Measurements from ENCODE around the gene TMEM92. TPM values are rescaled to one million over a fixed set of nuclear protein-coding genes. Genes with fewer than 3 reads are reported as not detected.
A peak's percentile ranks its signal among the peaks of the same experiment; 100 is the strongest.

Gene TMEM92
- total RNA-seq, result not detected
- not detected for polyA plus RNA-seq
- long read RNA-seq, donor 1, result 0 reads
- long read RNA-seq, donor 2, result 0 reads
- long read RNA-seq, donor 3, result 0 reads
- long read RNA-seq, donor 4, result 0 reads

GRCh38 chr17:50274142-50274896 is at the start of gene TMEM92:
Gene TMEM92, plus strand, starts transcription at chr17:50274466. Its CDS starts 36 bp downstream, at chr17:50274502.
- DNase-seq (no peak), ATAC-seq (no peak)
- intact Hi-C loops (cut with DNase I), result loop anchor here in 2 of 4 donors (5.0 kb wide), 1 partner anchor 72 kb away; the partner anchor contains the start of gene COL1A1 (in 2 of the 2)
- Histone ChIP-seq H3K27me3 (ENCODE audit: control insufficient read depth, insufficient read depth) (no peaks in the 10 kb centered on the region), H3K4me3 (ENCODE audit: low read length) (peak within 1 kb of the TSS; percentile 51), H3K9me3 (ENCODE audit: control insufficient read depth, low read length) (no peaks in the 10 kb centered on the region), H3K27ac (ENCODE audit: low read length) (no peak within 1 kb of the TSS), H3K4me1 (ENCODE audit: control insufficient read depth, insufficient read depth, low read length) (no peaks in the 10 kb centered on the region)
- 32% methylated on average over 23 of the region's 23 CpGs for WGBS

GRCh38 chr17:50225701-50226240 is 48.5 kb upstream of the TMEM92 start:
- Histone ChIP-seq H3K27ac (ENCODE audit: low read length) (no peak overlapping the region), H3K9me3 (ENCODE audit: control insufficient read depth, low read length) (no peaks in the 10 kb centered on the region), H3K27me3 (ENCODE audit: control insufficient read depth, insufficient read depth) (no peaks in the 10 kb centered on the region), H3K4me3 (ENCODE audit: low read length) (no peak overlapping the region), H3K4me1 (ENCODE audit: control insufficient read depth, insufficient read depth, low read length) (peaks cover 5% of the 10 kb centered on the region)
- DNase-seq (no peak), ATAC-seq (no peak)
- intact Hi-C loops (cut with DNase I), result no loop called here
- 75% methylated on average over 3 of the region's 3 CpGs for WGBS

GRCh38 chr17:50234581-50234980 is 39.7 kb upstream of the TMEM92 start:
- H3K4me1 ChIP-seq (ENCODE audit: control insufficient read depth, insufficient read depth, low read length), result no peaks in the 10 kb centered on the region
- H3K9me3 ChIP-seq (ENCODE audit: control insufficient read depth, low read length), result no peaks in the 10 kb centered on the region
- no peak overlapping the region for H3K27ac ChIP-seq (ENCODE audit: low read length)
- H3K27me3 ChIP-seq (ENCODE audit: control insufficient read depth, insufficient read depth), result no peaks in the 10 kb centered on the region
- DNase-seq, result no peak
- intact Hi-C loops (cut with DNase I), result no loop called here
- ATAC-seq, result no peak
- no peak overlapping the region for H3K4me3 ChIP-seq (ENCODE audit: low read length)

- Histone ChIP-seq H3K4me1 (ENCODE audit: control insufficient read depth, insufficient read depth, low read length) (no peaks in the 10 kb centered on the region), H3K27ac (ENCODE audit: low read length) (no peak overlapping the region), H3K9me3 (ENCODE audit: control insufficient read depth, low read length) (no peaks in the 10 kb centered on the region), H3K27me3 (ENCODE audit: control insufficient read depth, insufficient read depth) (no peaks in the 10 kb centered on the region), H3K4me3 (ENCODE audit: low read length) (no peak overlapping the region)
- DNase-seq (no peak), ATAC-seq (no peak)
- WGBS, result 34% methylated on average over 2 of the region's 2 CpGs
- intact Hi-C loops (cut with DNase I), result no loop called here
Observed at GRCh38 chr17:50237901-50238300, 36.4 kb upstream of the TMEM92 start.

GRCh38 chr17:50238601-50239280 is 35.5 kb upstream of the TMEM92 start:
- Histone ChIP-seq H3K27ac (ENCODE audit: low read length) (no peak overlapping the region), H3K9me3 (ENCODE audit: control insufficient read depth, low read length) (no peaks in the 10 kb centered on the region), H3K27me3 (ENCODE audit: control insufficient read depth, insufficient read depth) (no peaks in the 10 kb centered on the region), H3K4me1 (ENCODE audit: control insufficient read depth, insufficient read depth, low read length) (no peaks in the 10 kb centered on the region), H3K4me3 (ENCODE audit: low read length) (no peak overlapping the region)
- 40% methylated on average over 9 of the region's 9 CpGs for WGBS
- ATAC-seq (no peak), DNase-seq (no peak)
- intact Hi-C loops (cut with DNase I), result no loop called here

GRCh38 chr17:50239937-50240336 is 34.3 kb upstream of the TMEM92 start:
- 34% methylated on average over 4 of the region's 4 CpGs for WGBS
- H3K27me3 ChIP-seq (ENCODE audit: control insufficient read depth, insufficient read depth), result no peaks in the 10 kb centered on the region
- intact Hi-C loops (cut with DNase I), result no loop called here
- DNase-seq, result no peak
- no peak overlapping the region for H3K4me3 ChIP-seq (ENCODE audit: low read length)
- peak; percentile 37 to 56 for ATAC-seq
- H3K4me1 ChIP-seq (ENCODE audit: control insufficient read depth, insufficient read depth, low read length), result no peaks in the 10 kb centered on the region
- no peaks in the 10 kb centered on the region for H3K9me3 ChIP-seq (ENCODE audit: control insufficient read depth, low read length)
- no peak overlapping the region for H3K27ac ChIP-seq (ENCODE audit: low read length)

GRCh38 chr17:50240851-50241250 is 33.4 kb upstream of the TMEM92 start:
- no peak for ATAC-seq
- 89% methylated on average over 1 of the region's 1 CpG for WGBS
- Histone ChIP-seq H3K27me3 (ENCODE audit: control insufficient read depth, insufficient read depth) (no peaks in the 10 kb centered on the region), H3K9me3 (ENCODE audit: control insufficient read depth, low read length) (no peaks in the 10 kb centered on the region), H3K4me3 (ENCODE audit: low read length) (no peak overlapping the region), H3K27ac (ENCODE audit: low read length) (no peak overlapping the region), H3K4me1 (ENCODE audit: control insufficient read depth, insufficient read depth, low read length) (no peaks in the 10 kb centered on the region)
- intact Hi-C loops (cut with DNase I), result no loop called here
- no peak for DNase-seq

- H3K4me3 ChIP-seq (ENCODE audit: low read length), result no peak overlapping the region
- intact Hi-C loops (cut with DNase I), result no loop called here
- ATAC-seq (no peak), DNase-seq (no peak)
- WGBS, result 79% methylated on average over 5 of the region's 5 CpGs
- H3K27ac ChIP-seq (ENCODE audit: low read length), result no peak overlapping the region
- no peaks in the 10 kb centered on the region for H3K4me1 ChIP-seq (ENCODE audit: control insufficient read depth, insufficient read depth, low read length)
- H3K9me3 ChIP-seq (ENCODE audit: control insufficient read depth, low read length), result no peaks in the 10 kb centered on the region
- H3K27me3 ChIP-seq (ENCODE audit: control insufficient read depth, insufficient read depth), result no peaks in the 10 kb centered on the region
Observed at GRCh38 chr17:50241431-50241830, 32.8 kb upstream of the TMEM92 start.

GRCh38 chr17:50244771-50245170 is 29.5 kb upstream of the TMEM92 start:
- 85% methylated on average over 6 of the region's 6 CpGs for WGBS
- intact Hi-C loops (cut with DNase I), result no loop called here

GRCh38 chr17:50248255-50248654 is 26.0 kb upstream of the TMEM92 start:
- Histone ChIP-seq H3K4me3 (ENCODE audit: low read length) (no peak overlapping the region), H3K27ac (ENCODE audit: low read length) (no peak overlapping the region), H3K4me1 (ENCODE audit: control insufficient read depth, insufficient read depth, low read length) (no peaks in the 10 kb centered on the region), H3K9me3 (ENCODE audit: control insufficient read depth, low read length) (no peaks in the 10 kb centered on the region), H3K27me3 (ENCODE audit: control insufficient read depth, insufficient read depth) (no peaks in the 10 kb centered on the region)
- WGBS, result 73% methylated on average over 2 of the region's 2 CpGs
- DNase-seq, result no peak
- intact Hi-C loops (cut with DNase I), result no loop called here
- no peak for ATAC-seq

More at GRCh38 chr17:50244771-50245170, 29.5 kb upstream of the TMEM92 start:
- Histone ChIP-seq H3K27me3 (ENCODE audit: control insufficient read depth, insufficient read depth) (no peaks in the 10 kb centered on the region), H3K9me3 (ENCODE audit: control insufficient read depth, low read length) (no peaks in the 10 kb centered on the region), H3K4me1 (ENCODE audit: control insufficient read depth, insufficient read depth, low read length) (no peaks in the 10 kb centered on the region), H3K27ac (ENCODE audit: low read length) (no peak overlapping the region), H3K4me3 (ENCODE audit: low read length) (no peak overlapping the region)
- ATAC-seq (no peak), DNase-seq (no peak)

- intact Hi-C loops (cut with DNase I), result no loop called here
- DNase-seq (no peak), ATAC-seq (no peak)
- Histone ChIP-seq H3K4me1 (ENCODE audit: control insufficient read depth, insufficient read depth, low read length) (no peaks in the 10 kb centered on the region), H3K4me3 (ENCODE audit: low read length) (no peak overlapping the region), H3K27me3 (ENCODE audit: control insufficient read depth, insufficient read depth) (no peaks in the 10 kb centered on the region), H3K9me3 (ENCODE audit: control insufficient read depth, low read length) (no peaks in the 10 kb centered on the region), H3K27ac (ENCODE audit: low read length) (no peak overlapping the region)
- 64% methylated on average over 3 of the region's 3 CpGs for WGBS
Observed at GRCh38 chr17:50252781-50253180, 21.5 kb upstream of the TMEM92 start.
